Mucosa of rectum (tissue), 2 donors: Measurements from ENCODE around the gene RPS29.
"Not testable (repeated sequence)": the region's sequence is repeated elsewhere in the genome, so short reads cannot be mapped to it uniquely, and the experiment has no call there.

Source experiments
- H3K27ac ChIP-seq, 2 donors: one replicate each; pipeline ENCODE4 v1.7.0; 2013; ENCODE audit warnings: inconsistent platforms in 2 of 2, low read depth in 2 of 2, low read length in 2 of 2
- H3K27me3 ChIP-seq, 2 donors: one replicate each; pipeline ENCODE4 v1.7.0; 2013; ENCODE audit warnings: low read length in 2 of 2; ENCODE audit not compliant: control insufficient read depth in 2 of 2, insufficient read depth in 2 of 2
- H3K36me3 ChIP-seq, 2 donors: one replicate each; pipeline ENCODE4 v1.7.0; 2013; ENCODE audit warnings: low read length in 2 of 2; ENCODE audit not compliant: control insufficient read depth in 2 of 2, insufficient read depth in 2 of 2
- H3K4me1 ChIP-seq, 2 donors: one replicate each; pipeline ENCODE4 v1.7.0; 2013; ENCODE audit warnings: low read length in 2 of 2, mild to moderate bottlenecking in 1 of 2; ENCODE audit not compliant: control insufficient read depth in 2 of 2, insufficient read depth in 2 of 2
- H3K4me3 ChIP-seq, 2 donors: one replicate each; pipeline ENCODE4 v1.7.0; 2013; ENCODE audit warnings: low read length in 2 of 2
- H3K9ac ChIP-seq, 2 donors: one replicate each; pipeline ENCODE4 v1.7.0; 2013; ENCODE audit warnings: low read length in 2 of 2, low read depth in 1 of 2, mild to moderate bottlenecking in 1 of 2
- H3K9me3 ChIP-seq, 2 donors: one replicate each; pipeline ENCODE4 v1.7.0; 2013; ENCODE audit warnings: low read length in 2 of 2; ENCODE audit not compliant: control insufficient read depth in 2 of 2
- donor health status: healthy.
- donor health status: Normal muscosa, but diverticular disease.

The RPS29 gene

DNA sequence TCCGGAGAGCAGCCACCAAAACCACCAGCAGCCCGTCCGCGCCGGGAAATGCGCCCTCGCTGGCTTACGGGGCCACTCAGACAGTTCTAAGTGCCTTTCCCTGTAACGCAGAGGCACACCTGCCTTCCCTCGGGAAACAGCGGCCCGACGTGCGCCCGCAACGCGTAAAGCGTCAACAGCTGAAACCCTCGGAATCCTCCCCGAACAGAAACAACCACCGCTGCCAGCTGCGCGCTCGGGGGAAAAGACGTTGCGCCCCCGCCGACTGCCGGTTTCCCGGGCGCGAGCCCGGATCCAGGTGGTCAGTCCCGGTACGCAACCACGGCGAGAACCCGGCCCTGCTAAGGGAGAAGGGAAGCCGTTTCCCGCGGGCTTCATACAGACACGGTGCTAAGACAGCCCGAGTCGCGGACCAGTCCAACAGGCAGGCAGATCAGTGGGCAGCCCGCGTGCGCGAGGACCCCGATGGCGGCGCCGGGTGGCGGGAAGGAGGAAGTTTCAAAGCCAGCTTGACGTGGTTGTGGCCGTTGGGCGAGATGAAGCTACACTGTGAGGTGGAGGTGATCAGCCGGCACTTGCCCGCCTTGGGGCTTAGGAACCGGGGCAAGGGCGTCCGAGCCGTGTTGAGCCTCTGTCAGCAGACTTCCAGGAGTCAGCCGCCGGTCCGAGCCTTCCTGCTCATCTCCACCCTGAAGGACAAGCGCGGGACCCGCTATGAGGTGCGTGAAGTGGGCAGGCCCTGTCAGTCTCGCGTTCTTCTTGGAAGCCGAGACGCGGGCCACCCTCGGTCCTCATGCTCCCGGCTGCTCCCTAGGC is 12.5 kb upstream of the RPS29 start, which contains the start of gene LRR1:
Gene LRR1, plus strand, starts transcription at position 456 of the 816 bp plus-strand sequence. Its CDS starts 81 bp downstream, at position 537.
- H3K4me3 ChIP-seq = peak within 1 kb of the TSS; percentile 97 to 99
- peaks cover 3 to 5% of the 10 kb centered on the region in 2 donors for H3K36me3 ChIP-seq
- peak within 1 kb of the TSS; percentile 98 to 99 for H3K27ac ChIP-seq
- H3K27me3 ChIP-seq = no peaks in the 10 kb centered on the region
- peaks cover 4 to 14% of the 10 kb centered on the region in 2 donors for H3K4me1 ChIP-seq
- H3K9ac ChIP-seq = peak within 1 kb of the TSS; percentile 99
- no peaks in the 10 kb centered on the region for H3K9me3 ChIP-seq

DNA sequence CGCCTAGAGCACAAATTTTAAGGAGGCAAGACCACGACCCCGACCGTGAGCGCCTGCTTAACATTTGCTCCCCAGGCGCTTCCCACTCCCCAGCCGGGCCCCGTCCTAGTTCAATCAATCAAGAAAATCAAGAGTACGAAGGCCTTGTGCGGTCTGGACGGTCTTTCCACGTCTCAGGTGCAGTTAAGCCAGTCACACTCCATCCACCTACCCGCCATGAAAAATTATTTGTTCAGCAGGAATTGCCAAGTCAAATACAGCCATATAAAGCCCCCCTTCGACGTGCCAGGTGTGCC is 12.0 kb upstream of the RPS29 start:
- Histone ChIP-seq H3K27ac (peak overlapping the region; percentile 98 to 99), H3K36me3 (peaks cover 2% of the 10 kb centered on the region in 2 donors), H3K4me3 (peak overlapping the region; percentile 97 to 99), H3K4me1 (peaks cover 4 to 14% of the 10 kb centered on the region in 2 donors), H3K9ac (peak overlapping the region; percentile 99), H3K9me3 (no peaks in the 10 kb centered on the region), H3K27me3 (no peaks in the 10 kb centered on the region)

DNA sequence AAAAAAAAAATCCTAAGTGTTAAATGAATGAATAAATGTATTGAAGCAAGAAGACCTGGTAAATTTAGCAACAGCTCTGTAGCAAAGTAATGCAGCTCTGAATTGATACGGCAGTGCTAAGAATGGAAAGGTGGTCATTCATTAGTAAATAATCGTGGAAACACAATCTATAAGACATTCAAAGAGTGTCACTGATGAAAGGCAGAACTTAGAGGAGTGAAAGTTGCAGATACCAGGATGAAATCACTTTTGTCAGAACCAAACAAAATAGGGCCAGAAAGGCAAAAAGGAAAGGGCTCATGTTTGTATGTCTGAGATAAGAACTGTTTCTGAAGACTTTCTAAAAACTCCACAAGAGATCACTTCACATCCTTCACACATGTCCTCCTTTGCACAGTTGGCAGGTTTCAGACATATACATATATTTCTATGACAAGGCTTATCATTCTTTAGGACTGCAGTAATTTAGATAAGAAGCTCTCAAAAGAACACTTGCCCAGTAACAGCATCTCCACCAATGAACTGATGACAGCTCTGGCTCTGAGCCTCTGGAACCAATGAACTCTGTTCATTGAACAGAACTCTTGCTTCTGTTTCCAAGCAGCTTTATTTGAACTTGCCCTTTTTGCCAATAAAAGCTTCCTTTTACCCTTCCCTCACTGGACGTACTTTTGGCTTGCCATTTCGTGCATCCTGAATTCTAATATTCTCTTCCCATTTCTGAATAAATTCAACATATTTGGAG is 8.3 kb upstream of the RPS29 start:
- Histone ChIP-seq H3K9ac (peak overlapping the region in 1 of 2 donors; percentile 50), H3K36me3 (no peaks in the 10 kb centered on the region), H3K27ac (peak overlapping the region; percentile 91 to 98), H3K27me3 (no peaks in the 10 kb centered on the region), H3K4me3 (peak overlapping the region; percentile 34 to 51), H3K9me3 (no peaks in the 10 kb centered on the region), H3K4me1 (peaks cover 4 to 14% of the 10 kb centered on the region in 2 donors)

DNA sequence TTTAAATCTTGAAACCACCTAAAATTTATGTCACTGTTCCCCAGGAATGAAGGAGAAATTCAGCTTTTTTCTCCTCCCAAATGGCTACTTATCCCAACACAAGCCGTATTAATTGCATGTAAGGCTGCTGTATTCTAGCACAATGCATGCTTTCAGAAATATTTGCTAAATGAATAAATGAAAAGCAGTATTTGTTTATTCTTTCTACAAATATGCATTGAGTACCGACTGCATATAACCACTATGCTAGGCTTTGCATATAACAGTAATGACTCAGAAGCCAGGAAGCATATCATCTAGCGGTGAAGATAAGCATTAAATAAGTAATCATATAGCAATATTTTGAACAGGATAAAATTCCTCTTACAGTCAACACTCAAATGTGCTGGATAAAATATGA is 6.8 kb upstream of the RPS29 start:
- H3K9ac ChIP-seq = no peak overlapping the region
- no peaks in the 10 kb centered on the region for H3K36me3 ChIP-seq
- H3K9me3 ChIP-seq = no peaks in the 10 kb centered on the region
- no peak overlapping the region for H3K4me3 ChIP-seq
- no peak overlapping the region for H3K27ac ChIP-seq
- H3K4me1 ChIP-seq = peaks cover 4 to 14% of the 10 kb centered on the region in 2 donors
- no peaks in the 10 kb centered on the region for H3K27me3 ChIP-seq

DNA sequence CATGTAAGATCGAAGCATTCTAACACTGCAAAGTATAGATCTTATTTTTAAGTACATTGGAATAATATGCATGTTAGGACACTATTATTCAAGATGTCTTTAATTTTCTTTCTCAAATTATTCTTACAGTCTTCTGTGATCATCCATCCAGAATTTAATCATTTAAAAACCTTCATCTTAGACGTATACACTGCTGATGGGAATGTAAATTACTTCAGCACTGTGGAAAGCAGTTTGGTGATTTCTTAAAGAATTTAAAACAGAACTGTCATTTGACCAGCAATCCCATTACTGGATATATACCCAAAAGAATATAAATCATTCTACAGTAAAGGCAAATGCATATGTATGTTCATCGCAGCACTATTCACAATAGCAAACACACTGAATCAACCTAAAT is 3.2 kb upstream of the RPS29 start:
- peaks cover 0 to 3% of the 10 kb centered on the region in 2 donors for H3K36me3 ChIP-seq

DNA sequence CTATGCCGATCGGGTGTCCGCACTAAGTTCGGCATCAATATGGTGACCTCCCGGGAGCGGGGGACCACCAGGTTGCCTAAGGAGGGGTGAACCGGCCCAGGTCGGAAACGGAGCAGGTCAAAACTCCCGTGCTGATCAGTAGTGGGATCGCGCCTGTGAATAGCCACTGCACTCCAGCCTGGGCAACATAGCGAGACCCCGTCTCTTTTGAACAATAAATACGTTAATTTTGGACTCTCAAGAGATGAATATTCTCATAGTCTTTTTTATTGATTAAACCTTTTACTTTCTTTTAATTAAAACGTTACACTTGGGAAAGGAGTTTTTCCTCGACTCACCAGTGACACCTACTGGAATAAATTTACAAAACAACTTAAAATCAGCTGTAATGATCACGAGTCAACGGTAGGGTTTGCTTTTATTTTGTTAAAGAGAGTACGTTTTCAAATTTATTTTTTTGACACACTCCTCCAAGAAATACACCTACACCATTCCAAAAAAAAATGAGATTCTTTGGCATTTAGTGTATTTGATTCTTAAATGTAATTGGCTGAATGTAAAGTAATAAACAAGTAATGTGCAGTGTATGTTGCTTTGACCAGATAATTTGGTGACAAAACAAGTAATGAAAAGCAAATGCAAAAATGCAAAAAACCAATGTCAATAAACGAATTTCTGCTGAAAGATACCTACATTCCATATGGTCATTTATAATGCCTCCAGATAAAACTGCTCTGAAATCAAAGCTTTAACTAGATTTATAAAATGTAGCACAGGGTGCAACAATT is 687 bp upstream of the RPS29 start:
- Histone ChIP-seq H3K4me3 (peak overlapping the region; percentile 94), H3K36me3 (peaks cover 11 to 21% of the 10 kb centered on the region in 2 donors), H3K27ac (peak overlapping the region; percentile 96 to 97), H3K27me3 (no peaks in the 10 kb centered on the region), H3K9ac (peak overlapping the region in 1 of 2 donors; percentile 96), H3K4me1 (peaks cover 13 to 15% of the 10 kb centered on the region in 2 donors), H3K9me3 (no peaks in the 10 kb centered on the region)

More for the DNA sequence above, 3.2 kb upstream of the RPS29 start:
- no peak overlapping the region for H3K9ac ChIP-seq
- no peaks in the 10 kb centered on the region for H3K27me3 ChIP-seq
- H3K27ac ChIP-seq = no peak overlapping the region
- peaks cover 7 to 10% of the 10 kb centered on the region in 2 donors for H3K4me1 ChIP-seq
- no peaks in the 10 kb centered on the region for H3K9me3 ChIP-seq
- H3K4me3 ChIP-seq = no peak overlapping the region

DNA sequence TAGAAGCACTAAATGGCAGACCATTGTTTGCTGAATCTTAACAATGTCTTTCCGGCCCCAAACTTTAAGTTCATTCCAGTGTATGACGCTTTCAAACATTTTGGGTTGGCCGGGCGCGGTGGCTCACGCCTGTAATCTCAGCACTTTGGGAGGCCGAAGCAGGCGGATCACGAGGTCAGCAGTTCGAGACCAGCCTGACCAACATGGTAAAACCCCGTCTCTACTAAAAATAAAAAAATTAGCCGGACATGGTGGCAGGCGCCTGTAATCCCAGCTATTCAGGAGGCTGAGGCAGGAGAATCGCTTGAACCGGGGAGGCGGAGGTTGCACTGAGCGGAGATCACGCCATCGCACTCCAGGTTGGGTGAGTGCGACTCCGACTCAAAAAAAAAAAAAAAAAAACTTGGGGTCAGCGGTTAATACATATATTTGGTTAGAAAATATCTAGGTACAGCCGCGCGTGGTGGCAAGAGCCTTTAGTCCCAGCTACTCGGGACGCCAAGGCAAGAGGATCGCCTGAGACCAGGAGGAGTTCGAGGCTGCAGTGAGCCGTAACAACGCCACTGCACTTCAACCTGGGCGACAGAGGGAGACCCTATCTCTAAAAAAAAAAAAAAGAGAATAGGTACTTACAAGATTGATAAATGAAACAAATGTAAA is 1.1 kb downstream of the RPS29 start:
- H3K27ac ChIP-seq = peak overlapping the region; percentile 96 to 97
- H3K9ac ChIP-seq = peak overlapping the region; percentile 96 to 100
- not testable (repeated sequence) for H3K9me3 ChIP-seq, H3K27me3 ChIP-seq
- H3K36me3 ChIP-seq = peaks cover 11 to 21% of the 10 kb centered on the region in 2 donors
- peaks cover 13 to 15% of the 10 kb centered on the region in 2 donors for H3K4me1 ChIP-seq
- H3K4me3 ChIP-seq = peak overlapping the region; percentile 94

DNA sequence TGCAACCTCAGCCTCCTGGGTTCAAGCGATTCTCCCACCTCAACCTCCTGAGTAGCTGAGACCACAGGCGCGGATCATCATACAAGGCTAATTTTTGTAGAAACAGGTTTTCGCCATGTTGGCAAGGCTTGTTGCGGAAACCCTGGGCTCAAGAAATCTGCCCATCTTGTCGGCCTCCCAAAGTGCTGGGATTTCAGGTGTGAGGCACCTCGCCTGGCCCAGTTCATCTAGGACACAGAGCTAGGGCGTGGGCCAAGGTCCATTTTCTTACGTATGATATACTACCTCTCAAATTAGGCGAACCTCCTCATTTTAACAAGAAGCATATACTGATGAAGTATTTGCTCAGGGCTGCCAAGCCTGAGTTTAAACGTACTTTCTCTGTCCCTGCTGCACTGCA is 2.1 kb downstream of the RPS29 start:
- H3K4me3 ChIP-seq = peak overlapping the region; percentile 19 to 94
- H3K9ac ChIP-seq = no peak overlapping the region
- peaks cover 11 to 21% of the 10 kb centered on the region in 2 donors for H3K36me3 ChIP-seq
- no peak overlapping the region for H3K27ac ChIP-seq
- peaks cover 13 to 15% of the 10 kb centered on the region in 2 donors for H3K4me1 ChIP-seq
- H3K9me3 ChIP-seq = no peaks in the 10 kb centered on the region
- no peaks in the 10 kb centered on the region for H3K27me3 ChIP-seq

DNA sequence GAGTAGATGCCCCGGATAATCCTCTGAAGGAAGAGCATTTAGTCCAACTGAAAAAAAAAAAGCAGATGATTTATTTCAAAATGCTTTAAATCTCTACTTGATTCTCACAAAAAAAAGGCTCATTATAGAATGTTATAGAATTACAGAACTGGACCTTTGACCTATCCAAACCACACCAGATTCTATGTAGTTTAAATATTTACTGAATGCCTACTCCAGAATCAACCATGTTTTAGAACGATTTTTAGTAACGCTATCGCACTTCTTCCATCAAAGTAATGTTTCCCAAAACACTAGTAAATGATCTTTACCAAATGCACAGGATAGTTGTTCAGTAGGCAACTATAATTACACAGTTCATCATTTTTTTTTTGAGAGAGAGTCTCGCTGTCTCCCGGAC is 2.6 kb downstream of the RPS29 start:
- Histone ChIP-seq H3K27me3 (no peaks in the 10 kb centered on the region), H3K4me3 (peak overlapping the region in 1 of 2 donors; percentile 94), H3K36me3 (peaks cover 11 to 21% of the 10 kb centered on the region in 2 donors), H3K27ac (no peak overlapping the region), H3K9ac (no peak overlapping the region), H3K9me3 (no peaks in the 10 kb centered on the region), H3K4me1 (peaks cover 13 to 15% of the 10 kb centered on the region in 2 donors)
